ENCODE results near the gene SNX5. TPM values are rescaled to one million over a fixed set of nuclear protein-coding genes. Genes with fewer than 3 reads are reported as not detected.

SNX5 gene
- total and polyA plus RNA-seq, 2 of the 8 experiments (the other 6 are each of a cell fraction or from before 2014, with no cell fraction given): 155 to 194 TPM

DNA sequence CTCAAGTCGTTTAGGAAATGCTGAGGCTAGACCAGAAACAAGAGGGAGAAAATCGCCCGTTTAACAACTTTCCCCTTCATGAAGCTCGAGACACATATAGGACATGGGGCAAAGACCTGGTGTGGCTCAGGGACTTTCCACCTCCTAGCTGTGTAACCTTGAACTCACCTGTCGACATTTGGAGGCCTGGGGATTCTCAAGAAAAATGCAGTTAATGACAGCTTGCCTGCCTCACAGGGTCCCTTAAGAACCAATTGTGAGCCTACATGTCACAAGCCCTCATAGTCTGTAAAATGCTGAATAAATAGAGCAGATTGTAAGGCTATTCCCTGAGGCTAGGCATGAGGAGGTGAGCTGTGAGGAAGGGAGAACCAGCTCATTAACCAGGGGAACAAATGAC, 35.3 kb upstream of the SNX5 start:
- Histone ChIP-seq H2BK120ac (replicated peaks; ENCODE audit: low read depth, low read length) (no peak overlapping the region), H3K23ac (ENCODE audit: insufficient read length) (no peak overlapping the region), H3K56ac (replicated peaks; ENCODE audit: insufficient read length, low read depth, low read length) (no peak overlapping the region), H3K23me2 (ENCODE audit: low read depth, low read length) (no peaks in the 10 kb centered on the region; the same call in 1 of the 2 replicates), H3K4me3 (ENCODE audit: extremely low read depth in 1 of 4, insufficient read depth in 2 of 4, low read depth in 3 of 4, low read length in 4 of 4) (no peak overlapping the region), H2BK12ac (ENCODE audit: low read depth, low read length) (no peak overlapping the region), H2BK5ac (ENCODE audit: low read depth, low read length) (no peak overlapping the region), H4K91ac (replicated peaks; ENCODE audit: insufficient read length, low read length) (peak overlapping the region; percentile 11), H2AK5ac (ENCODE audit: low read depth, low read length) (no peak overlapping the region), H3K79me1 (ENCODE audit: low read depth, low read length) (no peaks in the 10 kb centered on the region), H3K18ac (ENCODE audit: extremely low read depth, low read length) (no peak overlapping the region), H3K14ac (ENCODE audit: insufficient read length) (no peak overlapping the region), H3K9ac (replicated peaks in 1 of 4; ENCODE audit: extremely low read depth in 1 of 4, low read depth in 3 of 4, low read length in 3 of 4) (no peak overlapping the region), H3K9me3 (ENCODE audit: insufficient read depth in 2 of 2, low read depth in 1 of 2, low read length in 1 of 2) (no peaks in the 10 kb centered on the region), H3K4me2 (ENCODE audit: insufficient read depth in 1 of 2, low read depth in 2 of 2, low read length in 2 of 2) (no peak overlapping the region), H3K4ac (replicated peaks; ENCODE audit: insufficient read length, low read depth, low read length) (no peak overlapping the region), H4K20me1 (replicated peaks in 1 of 2; ENCODE audit: control insufficient read depth in 1 of 2, insufficient read depth in 2 of 2, low read length in 2 of 2) (no peaks in the 10 kb centered on the region), H4K8ac (ENCODE audit: extremely low read depth, insufficient read depth, low read length) (no peak overlapping the region), H3K27me3 (replicated peaks in 1 of 4; ENCODE audit: control insufficient read depth in 3 of 4, extremely low read depth in 1 of 4, insufficient read depth in 3 of 4, low read length in 3 of 4) (no peaks in the 10 kb centered on the region), H3K4me1 (replicated peaks in 1 of 4; ENCODE audit: control insufficient read depth in 3 of 4, insufficient read depth in 4 of 4, low read length in 3 of 4) (peaks cover 0 to 16% (median 8%) of the 10 kb centered on the region in 4 experiments; a peak in 6 of 7 replicates), H2BK15ac (ENCODE audit: low read length) (no peak overlapping the region; the same call in 1 of the 2 replicates), H3K79me2 (ENCODE audit: control insufficient read depth in 1 of 2, insufficient read depth in 2 of 2, low read length in 2 of 2) (no peaks in the 10 kb centered on the region), H4K5ac (ENCODE audit: insufficient read length, low read depth, low read length) (no peak overlapping the region), H2BK20ac (ENCODE audit: low read length) (no peak overlapping the region), H3K36me3 (ENCODE audit: control insufficient read depth in 2 of 4, insufficient read depth in 4 of 4, low read length in 3 of 4) (no peaks in the 10 kb centered on the region), H2AFZ (ENCODE audit: low read length) (no peak overlapping the region), H3K27ac (ENCODE audit: low read depth, low read length) (no peak overlapping the region)
- DNase-seq (ENCODE audit: low read depth in 1 of 2, low spot score in 2 of 2) (no peak), FAIRE-seq (no peak)
- 77% methylated on average over 5 of the region's 5 CpGs; no CpG with 5 or more reads in 1 of the 2 experiments for WGBS, 2 experiments (ENCODE audit: extremely low coverage in 1 of 2, insufficient coverage in 1 of 2, insufficient read length in 1 of 2, insufficient replicate concordance in 2 of 2, low coverage in 1 of 2, low lambda C conversion rate in 2 of 2, missing lambda C conversion rate in 1 of 2)
- ChIA-PET POLR2A (ENCODE audit: partially characterized antibody) (interaction anchor here (0.6 to 31.5 kb wide), 3 partner anchors 11 to 52 kb away, joined by 3 to 424 read pairs (median 4); partner anchors contain the start of genes MGME1 and SNX5), CTCF (ENCODE audit: partially characterized antibody) (interaction anchor here (0.5 to 2.5 kb wide), 9 partner anchors 8 to 88 kb away, joined by 3 to 15 read pairs (median 4); no protein-coding TSS in a partner anchor)
- TF ChIP-seq ZNF274 (IDR thresholded peaks at IDR 0.05; ENCODE audit: borderline replicate concordance, extremely low read depth, low read length) (no peak), RXRA (IDR thresholded peaks at IDR 0.05; ENCODE audit: insufficient read depth, low read depth, low read length) (no peak), CTBP2 (IDR thresholded peaks at IDR 0.05; ENCODE audit: borderline replicate concordance, insufficient read depth, insufficient read length, low read length) (no peak)
